DND-41 (cell line): ENCODE measurements around the gene TBX19.

Experiments
- EZH2 ChIP-seq: IDR thresholded peaks from 3 replicates; pipeline ENCODE4 v1.6.1; 2012; ENCODE audit warnings: borderline replicate concordance, low read depth, mild to moderate bottlenecking, moderate library complexity, low read length, inconsistent platforms; ENCODE audit not compliant: severe bottlenecking
- TF ChIP-seq, protein P1 (sequence below): IDR thresholded peaks from 2 replicates; pipeline ENCODE4 v1.5.1; 2012; ENCODE audit warnings: borderline replicate concordance, low read length, moderate library complexity, mild to moderate bottlenecking; ENCODE audit not compliant: poor library complexity, severe bottlenecking; ENCODE audit errors: extremely low read depth

DNA sequence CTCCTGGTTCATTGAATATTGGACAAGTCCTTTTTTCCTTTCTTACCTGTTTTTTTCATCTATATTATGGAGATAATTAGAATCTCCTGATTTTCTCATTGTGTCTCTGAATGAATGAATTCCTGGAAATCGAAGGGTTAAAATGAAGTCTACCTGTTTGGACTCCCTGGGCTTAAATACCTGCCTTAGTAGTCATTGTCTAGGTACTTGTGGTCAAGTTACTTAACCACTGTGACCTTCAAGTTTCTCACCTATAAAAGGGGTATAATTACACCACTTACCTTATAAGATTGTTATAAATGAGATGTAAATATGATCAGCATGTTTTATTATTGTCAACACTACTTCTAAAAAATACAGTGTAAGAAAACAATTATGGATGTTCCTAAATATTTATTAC lies 9.0 kb upstream of the TBX19 start:
- TF ChIP-seq, protein P1, sequence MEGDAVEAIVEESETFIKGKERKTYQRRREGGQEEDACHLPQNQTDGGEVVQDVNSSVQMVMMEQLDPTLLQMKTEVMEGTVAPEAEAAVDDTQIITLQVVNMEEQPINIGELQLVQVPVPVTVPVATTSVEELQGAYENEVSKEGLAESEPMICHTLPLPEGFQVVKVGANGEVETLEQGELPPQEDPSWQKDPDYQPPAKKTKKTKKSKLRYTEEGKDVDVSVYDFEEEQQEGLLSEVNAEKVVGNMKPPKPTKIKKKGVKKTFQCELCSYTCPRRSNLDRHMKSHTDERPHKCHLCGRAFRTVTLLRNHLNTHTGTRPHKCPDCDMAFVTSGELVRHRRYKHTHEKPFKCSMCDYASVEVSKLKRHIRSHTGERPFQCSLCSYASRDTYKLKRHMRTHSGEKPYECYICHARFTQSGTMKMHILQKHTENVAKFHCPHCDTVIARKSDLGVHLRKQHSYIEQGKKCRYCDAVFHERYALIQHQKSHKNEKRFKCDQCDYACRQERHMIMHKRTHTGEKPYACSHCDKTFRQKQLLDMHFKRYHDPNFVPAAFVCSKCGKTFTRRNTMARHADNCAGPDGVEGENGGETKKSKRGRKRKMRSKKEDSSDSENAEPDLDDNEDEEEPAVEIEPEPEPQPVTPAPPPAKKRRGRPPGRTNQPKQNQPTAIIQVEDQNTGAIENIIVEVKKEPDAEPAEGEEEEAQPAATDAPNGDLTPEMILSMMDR, result no peak
- no peak for TF ChIP-seq EZH2
